H1 (cell line): ENCODE measurements around the gene ZNF609.

Source experiments
- EP300 ChIP-seq, 2 experiments: IDR thresholded peaks; 1 replicate in 1 of 2; 2 replicates in 1 of 2; pipeline ENCODE4 v1.6.1; 2011 to 2012; ENCODE audit warnings: low read depth in 2 of 2, low read length in 2 of 2, mild to moderate bottlenecking in 2 of 2, borderline replicate concordance in 1 of 2, inconsistent platforms in 1 of 2, moderate library complexity in 1 of 2
- EZH2 ChIP-seq: fragments of 200-600 bp; sonication (generic); IDR thresholded peaks from 2 replicates; pipeline ENCODE4 v1.7.1; 2012; ENCODE audit warnings: low read depth, mild to moderate bottlenecking, moderate library complexity, low read length, inconsistent platforms; ENCODE audit not compliant: severe bottlenecking
- JUN ChIP-seq: IDR thresholded peaks from 2 replicates; pipeline ENCODE4 v1.6.1; 2011; ENCODE audit warnings: low read depth, mild to moderate bottlenecking, improper control_type of control experiment, low read length
- KDM5A ChIP-seq: fragments of 200-600 bp; IDR thresholded peaks from 2 replicates; pipeline ENCODE4 v1.7.1; 2012; ENCODE audit warnings: mild to moderate bottlenecking, low read length, inconsistent platforms, mixed read lengths
- POU5F1 ChIP-seq: IDR thresholded peaks from 2 replicates; pipeline ENCODE4 v1.6.1; 2011; ENCODE audit warnings: low read depth, mild to moderate bottlenecking, low read length, moderate library complexity
- SUZ12 ChIP-seq: fragments of 200-600 bp; sonication (generic); IDR thresholded peaks from 2 replicates; pipeline ENCODE4 v1.6.1; 2012; ENCODE audit warnings: mild to moderate bottlenecking, inconsistent platforms, low read length, moderate library complexity, mixed read lengths
- TF ChIP-seq, protein P1 (sequence below): IDR thresholded peaks from 2 replicates; pipeline ENCODE4 v1.6.1; 2012; ENCODE audit warnings: inconsistent platforms
- TF ChIP-seq, protein P2 (sequence below), 3 experiments: IDR thresholded peaks; 1 replicate in 2 of 3; 2 replicates in 1 of 3; pipeline versions ENCODE4 v1.5.1 to v1.6.1; 2011; ENCODE audit warnings: low read length in 3 of 3, mild to moderate bottlenecking in 3 of 3, inconsistent platforms in 2 of 3, low read depth in 1 of 3, moderate library complexity in 1 of 3; ENCODE audit not compliant: insufficient read depth in 1 of 3; ENCODE audit errors: control extremely low read depth in 1 of 3

- TF ChIP-seq SUZ12 = no peak
- TF ChIP-seq, protein P1, sequence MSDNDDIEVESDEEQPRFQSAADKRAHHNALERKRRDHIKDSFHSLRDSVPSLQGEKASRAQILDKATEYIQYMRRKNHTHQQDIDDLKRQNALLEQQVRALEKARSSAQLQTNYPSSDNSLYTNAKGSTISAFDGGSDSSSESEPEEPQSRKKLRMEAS = no peak
- TF ChIP-seq JUN = no peak
- TF ChIP-seq EZH2 = no peak
- TF ChIP-seq KDM5A = no peak
- TF ChIP-seq, protein P2, sequence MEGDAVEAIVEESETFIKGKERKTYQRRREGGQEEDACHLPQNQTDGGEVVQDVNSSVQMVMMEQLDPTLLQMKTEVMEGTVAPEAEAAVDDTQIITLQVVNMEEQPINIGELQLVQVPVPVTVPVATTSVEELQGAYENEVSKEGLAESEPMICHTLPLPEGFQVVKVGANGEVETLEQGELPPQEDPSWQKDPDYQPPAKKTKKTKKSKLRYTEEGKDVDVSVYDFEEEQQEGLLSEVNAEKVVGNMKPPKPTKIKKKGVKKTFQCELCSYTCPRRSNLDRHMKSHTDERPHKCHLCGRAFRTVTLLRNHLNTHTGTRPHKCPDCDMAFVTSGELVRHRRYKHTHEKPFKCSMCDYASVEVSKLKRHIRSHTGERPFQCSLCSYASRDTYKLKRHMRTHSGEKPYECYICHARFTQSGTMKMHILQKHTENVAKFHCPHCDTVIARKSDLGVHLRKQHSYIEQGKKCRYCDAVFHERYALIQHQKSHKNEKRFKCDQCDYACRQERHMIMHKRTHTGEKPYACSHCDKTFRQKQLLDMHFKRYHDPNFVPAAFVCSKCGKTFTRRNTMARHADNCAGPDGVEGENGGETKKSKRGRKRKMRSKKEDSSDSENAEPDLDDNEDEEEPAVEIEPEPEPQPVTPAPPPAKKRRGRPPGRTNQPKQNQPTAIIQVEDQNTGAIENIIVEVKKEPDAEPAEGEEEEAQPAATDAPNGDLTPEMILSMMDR (IDR thresholded peaks at IDR 0.05; ENCODE audit: control extremely low read depth in 1 of 3, insufficient read depth in 1 of 3, low read depth in 1 of 3, low read length in 3 of 3) = no peak
- no peak for TF ChIP-seq EP300 (IDR thresholded peaks at IDR 0.05; ENCODE audit: borderline replicate concordance in 1 of 2, low read depth in 2 of 2, low read length in 2 of 2)
- TF ChIP-seq POU5F1 = no peak
Measured at GRCh38 chr15:64614519-64614918, 154.1 kb downstream of the ZNF609 start.
